ENCODE measurements around the gene SEPSECS.

The SEPSECS gene

DNA sequence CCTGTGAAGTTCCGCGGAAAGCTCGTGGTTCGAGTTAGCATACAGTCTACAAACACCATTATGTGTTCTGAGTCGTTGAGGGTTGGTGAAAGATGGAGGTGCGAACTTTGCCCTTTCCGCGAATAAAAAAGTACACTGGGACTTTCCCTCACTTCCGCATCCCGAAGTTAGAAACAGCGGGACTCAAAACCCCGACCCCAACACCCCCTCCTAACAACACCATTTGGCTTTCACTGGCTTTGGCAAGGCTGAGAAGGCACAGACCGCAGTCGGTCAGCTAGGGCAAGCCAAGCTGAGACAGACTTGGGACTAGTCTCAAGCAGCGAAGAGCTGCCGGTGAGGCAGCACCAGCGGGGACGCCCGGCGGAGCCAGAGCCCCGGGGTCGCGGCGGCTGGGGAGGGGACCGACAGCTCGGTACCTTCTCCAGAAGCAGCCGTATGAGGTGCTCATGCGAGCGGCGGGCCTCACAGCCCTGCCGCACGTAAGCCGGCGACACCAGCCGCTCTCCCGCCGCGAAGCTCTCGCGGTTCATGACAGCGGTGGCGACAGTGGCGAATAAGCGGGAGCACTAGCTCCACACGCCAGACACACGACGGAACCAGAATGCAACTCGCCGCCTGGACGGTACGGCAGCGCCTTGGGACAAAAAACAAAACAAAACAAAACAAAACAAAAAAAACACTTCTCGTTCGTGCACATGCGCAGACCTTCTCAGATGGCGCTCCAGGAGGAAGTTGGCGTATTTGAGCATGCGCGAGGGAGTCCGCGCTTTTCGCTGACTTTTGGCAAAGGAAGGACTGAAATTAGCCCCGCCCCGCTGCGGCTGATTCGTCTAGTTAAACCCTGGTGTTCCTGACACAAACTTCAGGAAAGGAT lies at the start of gene SEPSECS:
Gene SEPSECS, minus strand, starts transcription at position 613 of the 877 bp plus-strand sequence. Its CDS starts 80 bp downstream, at position 533.
- peak; percentile 84 to 89 for DNase-seq (ENCODE audit: low read depth in 2 of 2)

DNA sequence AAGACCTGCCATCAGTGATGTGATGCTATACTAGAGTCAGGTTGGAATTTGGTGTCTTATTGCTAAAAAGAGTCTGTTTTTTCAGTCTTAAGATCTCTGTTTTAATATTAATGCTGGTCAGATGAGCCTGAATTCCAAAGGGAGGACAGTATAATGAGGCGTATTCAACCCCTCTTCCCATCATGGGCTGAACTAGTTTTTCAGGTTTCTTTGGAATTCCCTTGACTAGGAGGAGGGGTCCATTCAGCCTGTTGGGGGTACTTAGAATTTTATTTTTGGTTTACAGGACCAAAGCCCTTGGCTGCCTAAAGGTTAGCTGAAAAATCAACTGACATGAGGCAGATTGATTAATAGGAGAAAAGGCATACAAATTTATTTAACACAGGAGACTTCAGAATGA lies 49.5 kb upstream of the SEPSECS start:
- no peak for DNase-seq (ENCODE audit: low read depth in 2 of 2)

DNA sequence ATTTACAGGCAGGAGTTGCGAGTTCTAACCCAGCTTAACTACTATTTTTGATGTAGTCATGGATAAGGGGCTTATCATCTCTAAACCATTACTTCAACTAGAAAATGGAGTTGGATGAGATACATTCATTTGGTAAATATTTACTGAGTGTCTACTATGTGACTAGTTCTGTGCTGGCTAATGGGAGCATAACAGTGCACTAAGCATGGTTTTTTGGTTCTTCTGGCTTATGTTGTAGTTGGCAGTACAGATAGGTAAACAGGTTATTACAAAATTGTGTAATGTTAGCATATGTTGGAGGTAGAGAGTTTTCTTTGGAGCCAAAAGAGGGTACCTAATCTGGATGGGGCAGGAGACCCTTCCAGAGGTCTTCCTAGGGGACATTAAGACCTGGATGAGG lies 47.7 kb upstream of the SEPSECS start:
- no peak for DNase-seq (ENCODE audit: low read depth in 2 of 2)

DNA sequence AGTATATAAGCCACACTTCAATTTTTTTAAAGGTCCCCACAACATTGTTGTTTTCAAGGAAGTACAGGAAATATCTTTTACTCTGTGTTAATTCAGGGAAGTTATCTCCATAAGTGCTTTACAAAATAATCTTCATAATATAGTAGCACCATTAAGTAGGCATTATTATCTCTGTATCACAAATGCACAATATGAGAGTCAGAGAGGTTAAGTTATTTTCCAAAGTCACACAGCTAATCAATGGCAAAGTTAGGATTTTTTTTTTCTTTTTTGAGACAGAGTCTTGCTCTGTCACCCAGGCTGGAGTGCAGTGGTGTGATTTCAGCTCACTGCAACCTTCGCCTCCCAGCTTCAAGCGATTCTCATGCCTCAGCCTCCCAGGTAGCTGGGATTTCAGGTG lies 38.5 kb upstream of the SEPSECS start:
- DNase-seq (ENCODE audit: low read depth in 2 of 2) = no peak

DNA sequence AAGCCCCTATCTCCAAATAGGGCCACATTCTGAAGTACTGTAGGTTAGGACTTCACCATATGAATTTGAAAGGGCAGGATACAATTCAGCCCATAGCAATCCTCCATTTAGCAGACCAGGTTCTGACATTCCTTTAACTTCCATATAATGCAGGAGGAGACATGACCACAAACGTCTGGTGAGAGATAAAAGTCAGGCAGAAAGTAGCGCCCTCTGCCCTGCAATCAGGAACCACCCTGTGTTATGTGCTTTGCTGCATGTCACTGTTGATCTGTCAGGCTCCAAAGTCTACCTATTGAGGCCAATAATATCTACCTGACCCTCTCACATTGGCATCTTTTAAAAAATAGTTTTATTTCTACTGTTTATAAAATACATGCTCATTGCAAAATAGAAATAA lies 30.2 kb upstream of the SEPSECS start:
- DNase-seq (ENCODE audit: low read depth in 2 of 2) = no peak

DNA sequence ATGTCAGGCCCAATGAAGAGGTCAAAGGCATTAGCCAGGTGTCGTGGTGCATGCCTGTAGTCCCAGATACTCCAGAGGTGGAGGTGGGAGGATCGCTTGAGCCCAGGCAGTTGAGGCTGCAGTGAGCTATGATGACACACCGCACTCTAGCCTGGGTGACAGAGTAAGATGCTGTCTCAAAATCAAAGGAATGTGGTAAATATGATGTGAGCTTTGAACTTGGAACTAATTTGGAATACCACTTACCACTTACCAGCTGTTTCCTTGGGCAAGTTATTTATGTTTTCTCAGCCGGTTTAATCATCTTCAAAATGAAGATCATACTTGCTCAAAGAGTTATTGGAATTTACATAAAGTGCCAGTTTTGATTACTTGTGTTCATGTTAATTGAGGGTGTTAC lies 23.8 kb upstream of the SEPSECS start:
- DNase-seq (ENCODE audit: low read depth in 2 of 2) = no peak

DNA sequence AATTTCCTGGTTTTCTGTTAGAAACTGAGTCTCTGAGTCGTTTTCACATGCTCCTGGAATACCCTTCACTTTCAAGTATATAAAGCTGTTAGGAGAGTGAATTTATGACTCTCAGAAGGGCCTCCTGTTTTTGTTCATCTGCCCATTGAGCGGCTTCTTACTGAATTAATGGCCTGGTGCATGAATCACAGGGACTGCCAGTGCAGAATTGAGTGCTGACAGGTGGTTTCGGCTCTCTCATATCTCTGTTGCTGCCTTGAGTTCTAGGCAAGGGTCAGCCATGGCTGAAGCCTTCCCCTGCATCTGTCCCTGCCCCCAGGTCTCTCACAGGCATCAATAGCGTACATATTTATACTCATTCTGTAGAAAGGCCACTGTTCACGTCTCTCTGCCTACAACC lies 22.7 kb upstream of the SEPSECS start:
- no peak for DNase-seq (ENCODE audit: low read depth in 2 of 2)

DNA sequence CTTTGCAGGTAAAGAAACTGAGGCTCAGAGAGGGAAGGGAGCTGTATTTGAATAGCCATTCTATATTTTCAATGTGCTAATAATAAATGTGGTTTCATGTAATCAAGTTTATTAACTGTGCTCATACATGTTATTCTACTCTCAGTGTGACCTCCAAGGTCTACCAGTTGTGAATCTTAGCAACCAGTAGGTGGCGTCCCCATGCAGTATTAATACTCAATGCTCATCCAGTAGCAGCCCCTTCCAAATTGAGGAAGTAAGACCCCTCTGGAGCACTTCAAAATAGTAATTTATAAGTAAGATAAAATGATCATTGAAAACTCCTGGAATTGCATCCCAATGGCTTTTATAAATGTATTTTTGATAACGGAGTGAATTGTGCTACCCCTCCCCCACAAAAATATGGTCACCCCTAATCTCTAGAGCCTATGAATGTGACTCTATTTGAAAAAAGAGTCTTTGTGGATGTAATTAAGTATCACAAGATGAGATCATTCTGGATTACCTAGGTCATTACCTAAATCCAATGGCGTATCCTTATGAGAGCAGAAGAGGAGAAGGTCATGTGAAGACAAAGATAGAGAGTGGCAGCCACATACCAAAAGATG lies 20.4 kb upstream of the SEPSECS start:
- no peak for DNase-seq (ENCODE audit: low read depth in 2 of 2)

DNA sequence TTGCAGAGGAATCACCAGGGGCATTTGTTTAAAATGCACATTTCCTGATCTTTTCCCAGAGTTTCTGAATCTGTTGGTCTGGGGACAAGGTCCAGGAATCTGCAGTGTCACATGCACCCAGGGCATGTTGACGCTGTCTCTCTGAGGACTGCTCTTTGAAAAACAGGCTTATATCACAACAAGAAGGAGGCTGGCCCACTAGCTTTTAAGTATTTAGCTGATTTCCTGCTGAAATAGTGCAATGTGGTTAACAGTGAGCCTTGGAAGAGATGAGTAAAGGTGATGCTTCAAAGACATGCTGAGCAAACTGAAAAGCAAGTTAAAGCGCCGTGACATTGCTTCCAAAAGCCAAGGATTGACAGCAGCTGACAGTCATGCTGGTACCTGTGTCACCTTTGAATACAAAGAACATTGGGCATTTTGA lies 18.6 kb upstream of the SEPSECS start:
- DNase-seq (ENCODE audit: low read depth in 2 of 2) = no peak

DNA sequence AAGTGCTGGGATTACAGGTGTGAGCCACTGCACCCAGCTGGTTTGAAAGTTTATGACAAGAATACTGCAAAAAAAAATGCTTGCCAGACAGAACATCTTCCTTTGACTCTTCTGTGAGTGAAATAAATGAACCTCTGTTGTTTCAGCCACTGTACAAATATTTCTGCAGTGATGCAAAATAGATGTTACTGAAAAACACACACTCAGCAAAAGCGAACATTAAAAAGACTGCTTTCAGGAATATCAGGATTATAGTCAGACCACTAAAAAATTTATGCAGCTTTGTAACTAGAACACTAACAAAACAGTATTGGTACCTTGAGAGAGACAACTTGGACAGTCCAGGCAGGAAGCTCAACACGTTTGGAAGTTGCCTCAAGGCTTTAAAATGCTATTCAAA lies 16.9 kb upstream of the SEPSECS start:
- no peak for DNase-seq (ENCODE audit: low read depth in 2 of 2)

DNA sequence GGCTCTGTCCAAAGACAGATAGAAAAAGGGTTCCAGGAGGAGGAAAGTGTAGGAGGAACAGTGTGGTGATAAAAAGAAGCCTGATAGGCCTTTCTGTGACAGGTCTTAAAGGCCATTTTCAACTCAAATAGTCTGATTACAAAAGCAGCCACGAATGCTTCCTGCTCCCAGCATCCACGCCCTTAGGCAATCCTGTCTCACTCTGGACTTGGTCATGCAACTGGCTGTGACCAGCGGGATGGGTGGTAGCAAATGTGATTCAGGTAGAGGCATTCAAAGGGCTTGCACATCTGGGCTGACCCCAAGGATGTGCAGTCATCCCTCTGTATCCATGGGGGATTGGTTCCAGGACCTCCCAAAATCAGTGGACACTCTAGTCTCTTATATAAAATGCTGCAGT lies 14.4 kb upstream of the SEPSECS start:
- no peak for DNase-seq (ENCODE audit: low read depth in 2 of 2)

DNA sequence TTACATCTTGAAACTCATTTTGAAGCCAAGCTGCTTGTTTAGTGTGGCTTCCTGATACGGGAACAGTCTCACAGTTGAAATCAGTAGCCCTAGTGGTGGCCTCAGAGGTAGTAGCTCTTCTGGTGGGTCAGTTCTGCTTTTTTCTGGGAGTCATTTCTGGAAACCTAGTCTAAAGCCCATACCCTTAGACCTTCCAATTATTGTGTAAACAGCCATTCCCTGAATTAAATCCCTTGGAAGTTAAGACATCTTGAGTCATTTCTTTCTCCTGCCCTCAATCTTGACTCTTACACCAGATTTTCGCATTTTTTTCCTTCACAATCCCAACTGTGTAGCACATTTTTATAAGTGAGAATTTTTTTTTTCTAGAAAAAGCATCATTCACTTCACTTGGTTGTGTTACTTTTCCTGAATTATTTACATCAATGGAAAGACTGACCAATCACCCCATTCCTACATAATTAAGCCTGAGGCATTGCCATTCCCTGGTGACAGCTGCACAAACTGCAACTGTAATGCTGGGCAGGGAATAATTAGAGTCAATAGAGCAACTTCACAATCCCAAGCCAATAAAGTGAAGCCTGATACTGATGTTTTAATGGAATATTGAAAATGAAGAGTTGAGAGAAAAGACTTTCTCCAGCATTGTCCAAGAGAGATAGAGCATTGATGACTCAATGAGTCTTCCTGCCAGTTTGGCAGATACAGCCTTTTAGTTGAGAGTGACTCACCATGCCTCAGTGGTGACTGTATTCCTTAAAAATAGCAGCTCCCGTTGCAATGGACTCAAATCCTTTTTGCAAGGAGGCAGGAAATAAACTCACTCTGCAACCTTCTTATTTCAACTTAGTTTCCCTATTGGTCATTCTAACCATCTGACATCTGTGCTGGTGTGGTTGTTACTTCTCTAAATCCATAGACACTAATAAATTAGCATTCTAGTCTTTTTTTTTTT lies 13.0 kb upstream of the SEPSECS start:
- DNase-seq (ENCODE audit: low read depth in 2 of 2) = no peak

DNA sequence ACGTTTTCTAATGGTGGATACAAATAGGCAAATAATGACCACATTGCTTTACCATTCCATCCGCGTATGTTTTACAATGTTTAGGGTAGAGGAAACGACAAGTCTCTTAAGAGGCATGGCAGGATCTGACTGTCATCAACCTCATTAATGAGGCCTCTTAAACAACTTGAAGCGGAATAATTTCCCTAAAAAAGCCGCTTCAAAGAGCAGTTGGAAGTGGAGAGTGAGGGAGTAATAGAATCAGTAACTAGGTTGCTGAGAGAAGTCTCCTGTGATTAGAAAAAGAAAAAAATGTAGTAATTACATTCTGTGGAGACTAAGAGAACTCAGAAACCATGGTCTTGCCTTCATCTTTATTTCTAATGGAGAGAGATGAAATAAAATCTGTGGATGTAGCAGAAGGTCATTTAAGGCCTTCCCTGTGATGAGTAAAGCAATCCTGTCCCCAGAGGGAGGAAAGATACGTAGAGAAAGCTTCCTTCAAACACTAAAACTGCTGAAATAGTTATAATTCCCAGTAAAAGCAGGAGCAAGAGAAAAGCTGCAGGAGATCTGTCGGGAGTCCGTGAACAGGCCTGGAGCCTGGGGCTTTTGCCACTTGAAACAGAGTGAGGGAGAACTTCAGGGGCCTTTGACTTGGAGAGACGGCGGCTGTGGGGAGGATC lies 11.1 kb upstream of the SEPSECS start:
- DNase-seq (ENCODE audit: low read depth in 2 of 2) = no peak

DNA sequence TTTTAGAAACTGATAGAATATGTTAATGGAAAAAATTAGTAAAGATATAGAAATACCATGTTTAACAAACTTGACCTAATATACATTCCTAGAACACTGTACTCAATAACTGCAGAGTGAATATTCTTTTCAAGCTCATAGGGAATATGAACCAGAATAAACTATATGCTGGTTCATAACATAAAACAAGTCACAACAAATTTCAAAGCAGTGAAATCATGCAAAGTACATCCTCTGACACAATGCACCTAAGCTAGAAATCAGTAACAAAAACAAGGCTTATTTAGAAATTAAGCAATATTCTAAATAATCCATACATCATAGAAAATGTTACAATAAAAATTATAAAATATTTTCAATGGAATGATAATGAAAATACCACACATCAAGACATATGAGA lies 9.2 kb upstream of the SEPSECS start:
- no peak for DNase-seq (ENCODE audit: low read depth in 2 of 2)

DNA sequence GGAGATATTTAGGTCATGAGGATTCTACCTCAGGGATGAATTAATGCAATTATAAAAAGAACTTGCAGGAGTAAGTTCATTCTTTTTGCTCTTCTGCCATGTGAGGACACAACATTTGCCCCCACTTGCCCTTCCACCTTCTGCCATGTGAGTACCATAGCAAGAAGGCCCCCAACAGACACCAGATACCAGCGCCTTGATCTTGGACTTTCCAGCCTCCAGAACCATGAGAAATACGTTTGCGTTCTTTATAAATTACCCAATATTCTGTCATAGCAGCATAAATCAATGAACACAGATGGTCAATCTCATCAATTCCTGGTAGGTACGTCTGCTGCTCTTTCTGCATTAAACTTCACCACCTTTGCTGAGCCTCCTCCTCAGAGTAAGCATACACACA lies 5.7 kb upstream of the SEPSECS start:
- DNase-seq (ENCODE audit: low read depth in 2 of 2) = no peak

DNA sequence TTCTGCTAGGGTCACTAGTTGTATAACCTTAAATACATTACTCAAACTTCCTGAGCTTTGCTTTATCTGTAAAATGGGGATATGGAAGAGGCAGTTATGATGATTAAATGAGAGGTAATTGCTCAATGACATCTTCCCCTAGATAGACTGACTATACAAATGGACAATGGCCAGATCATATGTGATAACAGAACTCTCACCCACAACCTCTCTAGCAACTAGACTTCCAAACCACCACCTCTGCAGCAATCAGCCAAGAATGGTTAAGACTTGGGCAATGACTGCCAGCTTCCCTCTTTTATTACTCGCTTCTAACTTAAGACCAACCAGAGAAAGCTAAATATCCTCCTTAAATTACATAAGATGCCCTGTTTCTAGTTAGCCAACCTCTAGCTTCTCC lies 2.9 kb upstream of the SEPSECS start:
- no peak for DNase-seq (ENCODE audit: low read depth in 2 of 2)

DNA sequence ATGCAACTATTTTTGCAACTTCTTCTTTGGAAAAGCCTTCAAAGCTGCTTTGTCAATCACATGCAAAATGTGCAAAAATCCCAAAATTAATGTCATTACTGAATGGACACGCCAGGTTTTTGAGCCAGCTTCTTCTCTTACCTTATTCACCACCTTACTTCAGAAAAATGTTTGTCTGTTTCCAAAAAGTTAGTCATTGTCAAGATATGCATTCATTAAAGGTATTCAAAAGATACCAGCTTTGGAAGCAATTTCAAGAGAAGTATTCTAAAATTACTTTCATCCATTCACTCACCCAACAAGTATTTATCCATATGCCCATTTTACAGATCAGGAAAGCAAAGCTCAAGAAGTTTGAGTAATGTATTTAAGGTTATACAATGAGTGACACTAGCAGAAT lies 2.3 kb upstream of the SEPSECS start:
- DNase-seq (ENCODE audit: low read depth in 2 of 2) = no peak

DNA sequence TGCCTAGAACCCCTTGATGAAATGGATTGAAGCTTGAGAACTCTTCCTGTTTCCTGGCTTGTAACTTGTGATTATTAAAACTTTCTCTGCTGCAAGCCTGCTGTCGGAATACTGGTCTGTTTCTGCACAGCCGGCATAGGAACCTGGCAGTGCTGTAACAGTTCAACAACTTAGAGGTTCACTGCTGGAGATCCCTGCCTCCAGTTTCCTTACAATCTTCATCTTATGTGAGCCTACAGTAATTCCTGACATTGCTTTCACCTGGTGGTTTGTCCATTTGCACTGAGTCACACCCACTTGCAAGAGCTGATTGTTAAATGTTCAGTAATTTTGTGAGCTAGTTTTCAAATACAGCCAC lies 1.3 kb upstream of the SEPSECS start:
- no peak for DNase-seq (ENCODE audit: low read depth in 2 of 2)

DNA sequence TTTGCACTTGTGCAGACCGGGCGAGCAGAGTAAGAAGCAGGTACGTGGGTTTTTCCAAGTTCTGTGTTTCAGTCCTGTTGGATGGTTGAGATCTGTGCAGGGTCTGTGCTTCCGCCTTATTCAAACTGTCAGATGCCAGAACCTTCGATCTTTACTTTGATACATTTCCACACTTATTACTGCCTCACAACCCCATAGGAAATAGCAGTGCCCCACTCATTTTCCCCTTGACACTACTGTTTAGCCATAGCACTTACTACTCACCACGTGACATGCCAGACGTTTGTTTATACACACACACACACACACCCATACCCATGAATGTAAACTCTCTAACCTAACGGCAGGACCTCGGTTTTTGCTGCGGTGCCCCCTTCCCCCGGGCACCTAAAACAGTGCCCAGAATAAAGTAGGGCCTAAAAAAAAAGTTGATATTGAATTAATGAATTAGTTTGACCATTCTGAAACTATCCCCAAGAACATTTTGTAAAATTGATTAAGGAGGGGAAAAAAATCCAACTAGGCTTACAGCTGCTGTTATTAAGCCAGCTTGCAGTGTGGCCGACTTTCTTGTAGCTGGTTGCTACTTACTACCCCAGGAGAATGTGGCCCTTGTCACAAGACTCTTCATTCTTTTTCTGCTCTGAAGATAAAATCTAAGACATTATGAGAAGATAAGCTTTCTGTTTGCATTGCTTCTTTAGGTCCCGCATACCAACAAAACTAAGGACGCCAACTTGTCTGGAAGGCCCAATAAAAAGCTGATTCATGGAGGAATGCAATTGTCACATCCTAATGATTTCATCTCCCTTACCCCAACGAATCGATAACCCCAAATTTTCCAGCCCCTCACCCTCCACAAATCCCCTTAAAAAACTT lies 704 bp upstream of the SEPSECS start:
- DNase-seq (ENCODE audit: low read depth in 2 of 2) = no peak

DNA sequence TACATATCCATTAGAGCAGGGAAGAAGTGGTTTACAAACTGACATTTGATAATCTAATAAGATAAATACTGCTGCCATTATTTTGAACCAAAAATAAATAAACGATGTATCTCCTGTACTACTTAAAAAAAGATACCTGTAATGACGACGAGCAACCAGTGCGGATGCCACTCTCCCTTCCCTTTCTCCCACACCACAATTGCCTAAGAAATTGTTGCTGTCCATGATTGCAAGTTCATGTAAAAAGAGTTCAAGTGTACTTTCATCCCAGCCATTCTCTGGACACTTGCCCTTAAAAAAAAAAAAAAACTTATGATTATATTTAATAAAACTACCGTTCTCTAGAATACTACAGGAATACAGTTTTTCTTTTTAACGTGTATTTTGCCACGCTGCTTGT lies 1.4 kb downstream of the SEPSECS start:
- no peak for DNase-seq (ENCODE audit: low read depth in 2 of 2)

DNA sequence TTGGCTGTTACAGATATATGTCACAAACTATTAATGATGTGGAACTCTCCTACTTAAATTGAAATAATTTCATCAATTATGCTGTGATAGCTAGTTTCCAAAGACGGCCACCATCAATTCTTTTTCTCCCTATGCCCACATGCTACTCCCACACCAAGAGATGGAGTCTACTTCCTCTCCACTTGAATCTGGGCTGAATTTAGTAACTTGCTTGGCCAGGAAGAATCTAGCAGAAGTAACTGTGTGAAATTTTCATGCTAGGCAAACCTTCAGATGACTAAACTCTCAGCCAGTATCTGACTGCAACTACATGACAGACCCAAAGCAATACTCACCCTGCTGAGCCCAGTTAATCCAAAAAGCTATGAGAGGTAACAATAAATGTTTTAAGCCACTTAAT lies 3.2 kb downstream of the SEPSECS start:
- DNase-seq (ENCODE audit: low read depth in 2 of 2) = no peak
